OCI-LY1 (cell line): ENCODE results near the gene PCSK6.

ENCODE experiments used
- H2AFZ ChIP-seq: fragments of 200-600 bp; sonication (generic), shearing (Covaris generic); 2 replicates; pipeline ENCODE4 v1.6.0; 2014; ENCODE audit warnings: antibody characterized with exemption, mild to moderate bottlenecking, low read length
- H3F3A ChIP-seq: fragments of 200-600 bp; sonication (generic), shearing (Covaris generic); 2 replicates; pipeline ENCODE4 v1.6.0; 2014; ENCODE audit warnings: mild to moderate bottlenecking, antibody characterized with exemption, low read length, moderate library complexity; ENCODE audit not compliant: insufficient read depth
- H3K27ac ChIP-seq: fragments of 200-600 bp; sonication (generic); 2 replicates; pipeline ENCODE4 v1.5.1; 2014; ENCODE audit warnings: low read length, mixed run types, mild to moderate bottlenecking, low read depth; ENCODE audit not compliant: poor library complexity, severe bottlenecking
- H3K27me3 ChIP-seq: fragments of 200-600 bp; sonication (generic); 2 replicates; pipeline ENCODE4 v1.6.0; 2014; ENCODE audit warnings: antibody characterized with exemption, mild to moderate bottlenecking, low read length, moderate library complexity; ENCODE audit not compliant: insufficient read depth
- H3K36me3 ChIP-seq: fragments of 200-600 bp; sonication (generic); 2 replicates; pipeline ENCODE4 v1.6.1; 2014; ENCODE audit warnings: mild to moderate bottlenecking, antibody characterized with exemption, low read length, moderate library complexity, mixed read lengths; ENCODE audit not compliant: insufficient read depth
- H3K4me1 ChIP-seq: fragments of 200-600 bp; sonication (generic); 2 replicates; pipeline ENCODE4 v1.5.1; 2014; ENCODE audit warnings: mild to moderate bottlenecking, low read length, moderate library complexity; ENCODE audit not compliant: insufficient read depth, severe bottlenecking
- H3K4me2 ChIP-seq: fragments of 200-600 bp; sonication (generic), shearing (Covaris generic); 2 replicates; pipeline ENCODE4 v1.6.1; 2014; ENCODE audit warnings: low read length
- H3K4me3 ChIP-seq: fragments of 200-600 bp; sonication (generic); 2 replicates; pipeline ENCODE4 v1.5.1; 2014; ENCODE audit warnings: low read length, low read depth, mild to moderate bottlenecking, mixed read lengths; ENCODE audit not compliant: poor library complexity, severe bottlenecking
- H3K79me2 ChIP-seq: fragments of 200-600 bp; shearing (Covaris generic); 2 replicates; pipeline ENCODE4 v1.6.1; 2016; ENCODE audit warnings: mixed run types, low read length, mixed read lengths; ENCODE audit not compliant: insufficient read depth
- H3K9ac ChIP-seq: fragments of 200-600 bp; sonication (generic), shearing (Covaris generic); 2 replicates; pipeline ENCODE4 v1.6.1; 2014; ENCODE audit warnings: mild to moderate bottlenecking, low read length, mixed read lengths
- H3K9me2 ChIP-seq: fragments of 200-600 bp; sonication (generic), shearing (Covaris generic); 2 replicates; pipeline ENCODE4 v1.6.1; 2014; ENCODE audit warnings: low read depth, mild to moderate bottlenecking, low read length, mixed read lengths
- H3K9me3 ChIP-seq: fragments of 200-600 bp; shearing (Covaris generic); 2 replicates; pipeline ENCODE4 v1.6.1; 2014; ENCODE audit warnings: low read length, mixed read lengths
- H4K20me1 ChIP-seq: fragments of 200-600 bp; sonication (generic), shearing (Covaris generic); 2 replicates; pipeline ENCODE4 v1.6.0; 2016; ENCODE audit warnings: mild to moderate bottlenecking, low read length; ENCODE audit not compliant: insufficient read depth
- CTCF ChIP-seq: fragments of 200-600 bp; sonication (generic), shearing (Covaris generic); IDR thresholded peaks from 2 replicates; pipeline ENCODE4 v1.5.1; 2017; ENCODE audit warnings: mild to moderate bottlenecking, antibody characterized with exemption, low read length, moderate library complexity, mixed read lengths
- EZH2 ChIP-seq: fragments of 200-600 bp; sonication (generic), shearing (Covaris generic); IDR thresholded peaks from 2 replicates; pipeline ENCODE4 v1.8.0; 2017; ENCODE audit warnings: borderline replicate concordance, mixed run types, mild to moderate bottlenecking, antibody characterized with exemption, low read length, moderate library complexity, mixed read lengths

PCSK6 gene

DNA sequence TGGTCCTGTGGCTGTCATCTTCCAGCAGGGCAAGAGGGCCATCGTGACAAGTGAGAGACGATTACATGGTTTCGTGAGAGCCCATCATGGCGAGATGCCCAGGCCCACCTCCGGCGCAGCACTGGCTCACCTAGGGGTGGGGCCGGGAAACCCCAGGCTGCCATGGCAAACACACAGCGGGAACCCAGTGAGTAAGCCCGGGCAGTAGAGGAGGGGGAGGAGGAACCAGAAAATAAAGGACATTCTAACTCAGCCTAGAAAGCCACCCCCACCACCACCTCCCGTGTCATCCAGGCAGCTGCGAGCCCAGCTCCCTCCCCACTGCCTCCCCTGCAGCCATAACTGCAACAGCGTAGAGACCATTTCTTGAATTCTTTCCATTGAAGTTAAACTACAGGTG is 52.3 kb downstream of the PCSK6 start:
- Histone ChIP-seq H3K9ac (no peak overlapping the region), H4K20me1 (no peaks in the 10 kb centered on the region), H3K4me2 (no peak overlapping the region), H3K27me3 (no peaks in the 10 kb centered on the region; the same call in 1 of the 2 replicates), H3K9me2 (no peaks in the 10 kb centered on the region), H3K4me3 (no peak overlapping the region), H3K9me3 (no peaks in the 10 kb centered on the region), H3K36me3 (no peaks in the 10 kb centered on the region), H3K4me1 (no peaks in the 10 kb centered on the region), H3K79me2 (no peaks in the 10 kb centered on the region), H3F3A (no peaks in the 10 kb centered on the region), H2AFZ (no peak overlapping the region), H3K27ac (no peak overlapping the region)
- no peak for TF ChIP-seq EZH2
- TF ChIP-seq CTCF, result no peak

- H3K4me2 ChIP-seq, result no peak overlapping the region
- H2AFZ ChIP-seq, result no peak overlapping the region
- H3K79me2 ChIP-seq, result no peaks in the 10 kb centered on the region
- no peak overlapping the region for H3K4me3 ChIP-seq
- H3F3A ChIP-seq, result no peaks in the 10 kb centered on the region
- TF ChIP-seq EZH2 (no peak), CTCF (no peak)
- H3K9me3 ChIP-seq, result no peaks in the 10 kb centered on the region
- no peaks in the 10 kb centered on the region; the same call in 1 of the 2 replicates for H3K27me3 ChIP-seq
- no peak overlapping the region for H3K9ac ChIP-seq
- H4K20me1 ChIP-seq, result no peaks in the 10 kb centered on the region
- no peaks in the 10 kb centered on the region for H3K9me2 ChIP-seq
- H3K27ac ChIP-seq, result no peak overlapping the region
- no peaks in the 10 kb centered on the region for H3K36me3 ChIP-seq
- no peaks in the 10 kb centered on the region for H3K4me1 ChIP-seq
Observed at GRCh38 chr15:101436526-101436925, 53.0 kb downstream of the PCSK6 start.

DNA sequence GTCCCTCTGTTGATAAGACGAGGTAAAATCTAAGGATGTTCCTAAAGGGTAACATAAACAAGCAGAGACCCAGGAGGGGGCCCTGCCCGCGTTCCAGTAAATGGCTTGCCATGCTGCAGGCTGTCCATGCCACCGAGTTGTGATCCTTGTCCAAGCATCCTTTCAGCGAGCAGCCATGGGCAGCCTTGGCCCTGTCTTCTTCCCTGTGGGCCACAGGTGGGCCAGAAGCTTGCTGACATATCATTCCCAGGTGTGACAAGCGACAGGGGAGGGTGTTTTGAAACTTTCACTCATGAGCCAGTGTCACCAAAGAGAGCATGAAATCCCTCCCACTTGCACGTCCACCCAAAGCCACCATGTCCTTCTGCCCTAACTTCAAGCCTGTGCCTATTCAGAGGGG is 53.7 kb downstream of the PCSK6 start:
- Histone ChIP-seq H3K9me3 (no peaks in the 10 kb centered on the region), H3K9me2 (no peaks in the 10 kb centered on the region), H3K9ac (no peak overlapping the region), H3K27me3 (no peaks in the 10 kb centered on the region; the same call in 1 of the 2 replicates), H3F3A (no peaks in the 10 kb centered on the region), H2AFZ (no peak overlapping the region), H3K4me1 (no peaks in the 10 kb centered on the region), H3K4me2 (no peak overlapping the region), H3K79me2 (no peaks in the 10 kb centered on the region), H3K27ac (no peak overlapping the region), H4K20me1 (no peaks in the 10 kb centered on the region), H3K4me3 (no peak overlapping the region), H3K36me3 (no peaks in the 10 kb centered on the region)
- no peak for TF ChIP-seq EZH2
- TF ChIP-seq CTCF, result no peak
